SK-N-SH treated with all-trans-retinoic acid at 6 μM for 48 hours (cell line): Measurements from ENCODE around the gene TNS1.
"Not testable (repeated sequence)": the region's sequence is repeated elsewhere in the genome, so short reads cannot be mapped to it uniquely, and the experiment has no call there.

Experiments used
- ATAC-seq: fragments of 200-7000 bp; cut with Tn5 transposase; 3 replicates; pipeline ENCODE4 v1.9.1; 2020; ENCODE audit warnings: mild to moderate bottlenecking, moderate library complexity
- ARNTL ChIP-seq: fragments of 450-650 bp; formaldehyde crosslinking; IDR thresholded peaks from 2 replicates; pipeline ENCODE4 v1.5.0; 2020; ENCODE audit warnings: low read depth, mild to moderate bottlenecking, moderate library complexity, borderline replicate concordance
- CSDC2 ChIP-seq: fragments of 250-450 bp; sonication (Bioruptor Pico); IDR thresholded peaks from 2 replicates; pipeline ENCODE4 v1.5.0; 2020; ENCODE audit warnings: mild to moderate bottlenecking, moderate library complexity
- CSRNP3 ChIP-seq: fragments of 250-450 bp; sonication (Bioruptor Pico); IDR thresholded peaks from 2 replicates; pipeline ENCODE4 v1.5.1; 2021; ENCODE audit warnings: mild to moderate bottlenecking, moderate library complexity
- ESRRG ChIP-seq: fragments of 250-450 bp; sonication (Bioruptor Pico); IDR thresholded peaks from 2 replicates; pipeline ENCODE4 v1.6.1; 2021; ENCODE audit warnings: mild to moderate bottlenecking
- GLIS3 ChIP-seq: fragments of 250-450 bp; sonication (Bioruptor Pico); IDR thresholded peaks from 2 replicates; pipeline ENCODE4 v1.5.0; 2020; ENCODE audit warnings: mild to moderate bottlenecking, moderate library complexity
- ISL1 ChIP-seq: fragments of 250-450 bp; sonication (Bioruptor Pico); IDR thresholded peaks from 2 replicates; pipeline ENCODE4 v2.1.2; 2022; ENCODE audit warnings: mild to moderate bottlenecking, moderate library complexity
- OSR1 ChIP-seq: fragments of 250-450 bp; sonication (Bioruptor Pico); IDR thresholded peaks from 2 replicates; pipeline ENCODE4 v1.8.0; 2022; ENCODE audit warnings: moderate library complexity, mild to moderate bottlenecking, inconsistent platforms
- PATZ1 ChIP-seq: fragments of 250-450 bp; sonication (Bioruptor Pico); IDR thresholded peaks from 2 replicates; pipeline ENCODE4 v1.8.0; 2020; ENCODE audit warnings: mild to moderate bottlenecking, moderate library complexity, borderline replicate concordance
- POU6F1 ChIP-seq: fragments of 250-450 bp; sonication (Bioruptor Pico); IDR thresholded peaks from 2 replicates; pipeline ENCODE4 v1.8.0; 2021; ENCODE audit warnings: low read depth, mild to moderate bottlenecking, moderate library complexity, borderline replicate concordance
- RARB ChIP-seq: fragments of 250-450 bp; sonication (Bioruptor Pico); IDR thresholded peaks from 2 replicates; pipeline ENCODE4 v1.8.0; 2021; ENCODE audit warnings: mild to moderate bottlenecking, moderate library complexity
- SNAI2 ChIP-seq: fragments of 250-450 bp; sonication (Bioruptor Pico); IDR thresholded peaks from 2 replicates; pipeline ENCODE4 v1.5.0; 2020; ENCODE audit warnings: mild to moderate bottlenecking, moderate library complexity
- TCF4 ChIP-seq: fragments of 250-450 bp; sonication (Bioruptor Pico); IDR thresholded peaks from 2 replicates; pipeline ENCODE4 v1.8.0; 2021; ENCODE audit warnings: mild to moderate bottlenecking, moderate library complexity, borderline replicate concordance
- TOX ChIP-seq: fragments of 250-450 bp; sonication (Bioruptor Pico); IDR thresholded peaks from 2 replicates; pipeline ENCODE4 v1.8.0; 2021; ENCODE audit warnings: mild to moderate bottlenecking, moderate library complexity, borderline replicate concordance
- TSHZ2 ChIP-seq: fragments of 250-450 bp; sonication (Bioruptor Pico); IDR thresholded peaks from 2 replicates; pipeline ENCODE4 v1.5.0; 2020; ENCODE audit warnings: mild to moderate bottlenecking, moderate library complexity
- ZC3H10 ChIP-seq: fragments of 250-450 bp; sonication (Bioruptor Pico); IDR thresholded peaks from 2 replicates; pipeline ENCODE4 v1.5.1; 2021; ENCODE audit warnings: mild to moderate bottlenecking, moderate library complexity
- ZFP3 ChIP-seq: fragments of 250-450 bp; sonication (Bioruptor Pico); IDR thresholded peaks from 2 replicates; pipeline ENCODE4 v1.5.0; 2020; ENCODE audit warnings: mild to moderate bottlenecking, moderate library complexity
- ZFP30 ChIP-seq: fragments of 450-650 bp; formaldehyde crosslinking; IDR thresholded peaks from 2 replicates; pipeline ENCODE4 v1.5.0; 2022; ENCODE audit warnings: mild to moderate bottlenecking, moderate library complexity
- ZNF565 ChIP-seq: fragments of 450-650 bp; formaldehyde crosslinking; conservative IDR thresholded peaks from 2 replicates; pipeline ENCODE4 v1.5.0; 2020; ENCODE audit warnings: low read depth, mild to moderate bottlenecking, moderate library complexity
- ZNF70 ChIP-seq: fragments of 450-650 bp; formaldehyde crosslinking; IDR thresholded peaks from 2 replicates; pipeline ENCODE4 v1.5.0; 2020; ENCODE audit warnings: mild to moderate bottlenecking, moderate library complexity
- ZNF8 ChIP-seq: fragments of 450-650 bp; formaldehyde crosslinking; IDR thresholded peaks from 2 replicates; pipeline ENCODE4 v1.5.0; 2020; ENCODE audit warnings: mild to moderate bottlenecking, moderate library complexity

Gene TNS1

GRCh38 chr2:218020966-218021535, 18.3 kb upstream of the TNS1 start (continued):
- TF ChIP-seq CSRNP3 (CRISPR knock-in tag) (no peak), ZC3H10 (CRISPR knock-in tag) (no peak)

DNA sequence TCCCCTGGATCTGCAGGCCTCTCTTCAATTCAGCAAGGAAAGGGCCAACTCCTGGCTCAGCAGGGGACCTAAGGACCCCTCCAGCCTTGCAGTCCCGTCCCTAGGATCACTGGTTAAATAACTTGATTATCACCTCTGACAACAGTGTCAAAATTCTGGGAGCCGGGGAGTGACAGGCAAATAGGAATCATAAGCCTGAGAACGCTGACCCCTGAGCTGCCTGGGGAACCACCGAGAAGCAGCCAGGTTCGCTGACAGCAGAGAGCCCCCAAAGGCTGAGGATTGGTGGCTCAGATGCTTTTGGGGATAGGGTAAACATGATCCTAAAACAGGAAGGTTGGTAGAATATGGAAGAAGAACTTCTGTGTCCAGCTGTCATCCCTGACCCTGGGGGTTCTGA, 17.5 kb upstream of the TNS1 start:
- ATAC-seq = no peak
- TF ChIP-seq ISL1 (CRISPR knock-in tag) = no peak

DNA sequence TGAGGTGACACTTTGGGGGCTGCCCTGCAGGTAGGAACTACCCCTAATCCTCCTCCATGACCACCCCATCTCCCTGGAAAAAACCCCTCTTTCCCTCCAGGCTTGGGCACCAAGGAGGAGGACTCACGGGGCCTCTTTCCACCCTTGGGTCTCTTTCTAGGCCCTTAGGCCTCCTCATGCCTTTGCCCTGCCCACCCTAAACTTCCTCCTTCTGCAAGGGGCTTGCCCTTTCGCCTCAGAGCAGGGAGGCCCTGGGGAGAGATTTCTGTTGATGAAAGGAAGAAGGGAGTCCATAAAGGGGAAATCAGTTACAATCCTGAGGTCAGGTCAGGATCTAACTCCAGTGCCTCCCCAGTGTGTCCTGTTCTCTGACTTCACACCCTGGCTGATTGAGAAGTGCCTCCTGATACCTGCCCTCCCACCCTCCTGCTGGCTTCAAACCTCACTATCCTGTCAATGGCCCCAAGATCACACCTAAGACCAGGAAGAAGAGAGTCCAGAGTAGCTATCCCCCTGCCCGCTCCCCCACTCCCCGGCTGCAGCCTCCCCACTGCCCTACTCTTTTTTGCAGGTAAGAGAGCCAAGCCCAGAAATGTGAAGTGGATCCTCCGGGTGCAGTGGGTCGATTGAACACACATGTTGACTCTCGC, 16.7 kb upstream of the TNS1 start:
- ATAC-seq = no peak
- no peak for TF ChIP-seq ZNF565 (CRISPR knock-in tag)
- TF ChIP-seq ESRRG = no peak
- TF ChIP-seq POU6F1 (CRISPR knock-in tag) = no peak
- no peak for TF ChIP-seq ARNTL (CRISPR knock-in tag)
- no peak for TF ChIP-seq TCF4 (CRISPR knock-in tag)
- no peak for TF ChIP-seq CSDC2 (CRISPR knock-in tag)
- TF ChIP-seq SNAI2 = no peak
- no peak for TF ChIP-seq ZC3H10 (CRISPR knock-in tag)
- TF ChIP-seq ZNF8 (CRISPR knock-in tag) = no peak
- TF ChIP-seq ZFP30 (CRISPR knock-in tag) = no peak
- no peak for TF ChIP-seq RARB (CRISPR knock-in tag)
- no peak for TF ChIP-seq ISL1 (CRISPR knock-in tag)
- no peak for TF ChIP-seq GLIS3 (CRISPR knock-in tag)
- TF ChIP-seq TSHZ2 = no peak
- no peak for TF ChIP-seq OSR1 (CRISPR knock-in tag)

- ATAC-seq = not testable (repeated sequence)
Measured at GRCh38 chr2:218018842-218019125, 16.0 kb upstream of the TNS1 start.

DNA sequence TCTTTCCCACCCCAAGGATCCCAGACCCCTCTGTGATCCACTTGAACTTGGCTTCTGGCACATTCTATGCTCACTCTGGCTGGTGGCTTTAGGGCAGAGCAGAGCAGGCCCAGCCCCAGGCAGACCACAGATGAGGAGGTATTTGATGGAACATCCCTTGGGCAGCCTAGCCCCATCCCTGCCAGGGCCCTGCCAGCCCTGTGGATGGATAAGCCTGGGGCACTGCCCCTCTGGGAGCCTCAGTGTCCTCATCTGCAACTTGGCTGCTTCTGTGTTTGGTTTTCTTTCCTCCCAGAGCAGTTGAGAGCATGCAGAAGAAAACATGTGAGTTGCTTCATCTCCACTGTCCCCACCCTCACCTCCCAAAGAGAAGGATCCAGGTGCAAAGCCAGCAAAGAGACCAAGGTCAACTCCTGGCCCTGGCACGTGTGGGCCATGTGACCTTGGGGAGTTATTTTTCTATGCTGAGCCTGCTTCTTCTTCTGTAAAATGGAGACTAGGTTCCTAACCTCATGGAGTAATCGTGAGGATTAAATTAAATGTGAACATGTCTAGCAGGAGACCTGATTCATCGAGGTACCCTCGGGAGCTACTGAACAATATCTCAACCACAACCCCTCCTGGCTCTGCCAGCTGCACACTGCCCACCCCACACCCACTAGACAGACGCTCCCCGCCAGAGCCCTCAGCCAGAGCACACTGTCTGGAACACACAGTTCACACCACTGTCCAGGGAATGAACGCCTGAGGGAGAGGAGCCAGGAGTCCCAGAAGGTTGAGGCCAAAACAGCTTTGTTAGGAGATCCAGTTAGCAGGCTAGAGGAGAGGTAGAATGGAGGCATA, 14.6 kb upstream of the TNS1 start:
- TF ChIP-seq ARNTL (CRISPR knock-in tag) = no peak
- no peak for ATAC-seq

DNA sequence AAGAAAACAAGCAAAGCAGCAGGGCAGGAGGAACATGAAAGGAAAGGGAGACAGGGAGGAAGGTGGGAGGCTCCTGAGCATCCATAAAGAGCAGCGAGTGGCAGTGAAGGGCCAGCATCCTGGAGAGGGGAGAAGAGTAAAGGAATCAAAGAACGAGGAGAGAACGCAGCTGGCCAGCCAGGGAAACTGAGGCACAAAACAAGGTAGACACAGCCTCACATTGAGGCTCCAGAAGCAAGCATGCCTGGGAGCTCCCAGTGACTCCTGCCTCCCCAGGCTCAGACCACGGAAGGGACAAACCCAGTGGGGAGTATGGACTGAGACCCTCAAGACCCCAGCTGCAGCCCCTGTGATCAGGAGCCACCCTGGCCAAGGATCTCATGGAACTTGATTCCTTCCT, 14.0 kb upstream of the TNS1 start:
- no peak for ATAC-seq
- TF ChIP-seq ZFP3 (CRISPR knock-in tag) (no peak), SNAI2 (no peak), CSRNP3 (CRISPR knock-in tag) (no peak), PATZ1 (CRISPR knock-in tag) (no peak), ZNF8 (CRISPR knock-in tag) (no peak), TOX (CRISPR knock-in tag) (no peak), ZNF70 (CRISPR knock-in tag) (no peak), ISL1 (CRISPR knock-in tag) (no peak), GLIS3 (CRISPR knock-in tag) (no peak), ZNF565 (CRISPR knock-in tag) (no peak), OSR1 (CRISPR knock-in tag) (no peak)
